Dermis blood vessel endothelial cell (primary cell): ENCODE results near the gene MTHFD1L. TPM values are rescaled to one million over a fixed set of nuclear protein-coding genes. Genes with fewer than 3 reads are reported as not detected.

ENCODE experiments used
- DNase-seq: peaks from one replicate; pipeline ENCODE4 v3.0.0; 2010
- total RNA-seq: library from RNA; depleted of rRNA; stranded (reverse); fragments of >200 nt; gene quantifications from 2 replicates; pipeline ENCODE4 v1.2.3, GENCODE V29; 2014

The MTHFD1L gene
- total RNA-seq, 1 donor from 2014 or later = 38.6 TPM

GRCh38 chr6:150898399-150899170 is 33.1 kb downstream of the MTHFD1L start:
- DNase-seq = no peak

- DNase-seq = no peak
Measured at GRCh38 chr6:150899231-150899630, 33.7 kb downstream of the MTHFD1L start.

GRCh38 chr6:150900049-150900448 is 34.5 kb downstream of the MTHFD1L start:
- DNase-seq = peak; percentile 37

GRCh38 chr6:150902142-150902776 is 36.8 kb downstream of the MTHFD1L start:
- DNase-seq = no peak

GRCh38 chr6:150905769-150906168 is 40.3 kb downstream of the MTHFD1L start:
- DNase-seq = no peak

- DNase-seq = no peak
Measured at GRCh38 chr6:150906641-150907326, 41.3 kb downstream of the MTHFD1L start.

GRCh38 chr6:150907383-150907782 is 41.9 kb downstream of the MTHFD1L start:
- no peak for DNase-seq

- no peak for DNase-seq
Measured at GRCh38 chr6:150908901-150909300, 43.4 kb downstream of the MTHFD1L start.

- no peak for DNase-seq
Measured at GRCh38 chr6:150910561-150910960, 45.1 kb downstream of the MTHFD1L start.

GRCh38 chr6:150914372-150914771 is 48.9 kb downstream of the MTHFD1L start:
- DNase-seq = no peak

- DNase-seq = no peak
Measured at GRCh38 chr6:150915131-150915879, 49.8 kb downstream of the MTHFD1L start.

GRCh38 chr6:150915880-150916265 is 50.4 kb downstream of the MTHFD1L start:
- DNase-seq = no peak

- no peak for DNase-seq
Measured at GRCh38 chr6:150919938-150920337, 54.4 kb downstream of the MTHFD1L start.

GRCh38 chr6:150922137-150922536 is 56.6 kb downstream of the MTHFD1L start:
- DNase-seq = no peak

- DNase-seq = no peak
Measured at GRCh38 chr6:150924808-150925589, 59.5 kb downstream of the MTHFD1L start.

GRCh38 chr6:150925590-150925928 is 60.1 kb downstream of the MTHFD1L start:
- DNase-seq = no peak

GRCh38 chr6:150925976-150926375 is 60.5 kb downstream of the MTHFD1L start:
- no peak for DNase-seq

- DNase-seq = peak; percentile 17
Measured at GRCh38 chr6:150928882-150929281, 63.4 kb downstream of the MTHFD1L start.

GRCh38 chr6:150929416-150929815 is 63.9 kb downstream of the MTHFD1L start:
- DNase-seq = no peak

- no peak for DNase-seq
Measured at GRCh38 chr6:150930841-150931240, 65.3 kb downstream of the MTHFD1L start.

- no peak for DNase-seq
Measured at GRCh38 chr6:150931405-150931804, 65.9 kb downstream of the MTHFD1L start.

- no peak for DNase-seq
Measured at GRCh38 chr6:150932996-150933395, 67.5 kb downstream of the MTHFD1L start.
